IPS DF 4.7 (cell line): Measurements from ENCODE around the gene RARS1.
"Not testable (repeated sequence)": the region's sequence is repeated elsewhere in the genome, so short reads cannot be mapped to it uniquely, and the experiment has no call there.

Experiments
- DNase-seq: peaks from one replicate; pipeline ENCODE4 v3.0.0-alpha.2; 2013; ENCODE audit warnings: low spot score; ENCODE audit errors: extremely low read depth

Gene RARS1

DNA sequence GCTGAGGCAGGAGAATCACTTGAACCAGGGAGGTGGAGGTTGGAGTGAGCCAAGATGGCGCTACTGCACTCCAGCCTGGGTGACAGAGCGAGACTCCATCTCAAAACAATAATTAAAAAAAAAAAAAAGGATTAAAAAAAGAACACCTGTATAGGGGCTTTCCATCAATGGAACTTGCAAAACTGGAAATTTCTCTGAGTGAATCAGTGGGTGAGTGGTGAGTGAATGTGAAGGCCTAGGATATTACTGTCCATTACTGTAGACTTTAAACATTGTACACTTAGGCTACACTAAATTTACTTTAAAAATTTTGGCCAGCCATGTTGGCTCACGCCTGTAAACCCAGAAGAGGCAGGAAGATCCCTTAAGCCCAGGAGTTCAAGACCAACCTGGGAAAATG, 5.7 kb upstream of the RARS1 start:
- no peak for DNase-seq

DNA sequence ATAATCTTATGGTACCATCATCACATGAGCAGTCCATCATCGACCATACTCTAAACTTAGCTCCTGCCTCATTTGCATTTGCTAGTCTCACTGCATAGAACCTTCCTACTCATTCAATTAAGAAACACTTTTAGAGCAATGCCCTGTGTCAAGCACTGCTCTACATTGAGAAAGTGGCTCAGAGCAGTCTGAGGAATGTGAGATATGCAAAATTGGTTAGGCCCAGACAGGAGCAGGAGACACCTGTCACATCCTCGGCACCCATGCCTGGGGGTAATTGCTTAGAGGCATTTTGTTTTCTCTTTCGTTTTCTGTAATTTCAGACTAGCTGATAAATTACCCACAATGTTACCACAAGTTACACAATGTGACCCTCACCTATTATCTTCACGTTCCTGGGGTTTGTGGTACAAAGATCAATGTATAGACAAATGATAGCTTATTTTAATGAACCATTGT, 4.9 kb upstream of the RARS1 start:
- no peak for DNase-seq

DNA sequence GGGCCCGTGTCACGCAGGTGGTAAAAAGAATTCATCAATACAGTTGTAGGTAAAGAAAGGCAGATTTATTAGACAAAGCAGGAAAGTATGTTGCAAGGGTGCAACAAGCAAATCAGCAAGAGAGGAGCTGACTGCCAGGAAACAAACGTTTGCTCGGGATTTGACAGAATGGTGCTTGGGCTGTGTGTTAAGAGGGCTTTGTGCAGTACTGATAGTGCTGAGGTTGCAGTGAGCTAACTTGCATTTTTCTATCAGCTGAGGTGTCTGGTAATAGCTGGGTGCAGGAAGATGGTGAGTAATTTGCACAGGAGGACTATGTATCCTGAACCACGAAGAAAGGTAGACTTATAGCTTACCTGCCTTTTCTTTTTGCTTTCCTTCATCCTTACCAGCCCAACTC, 3.9 kb upstream of the RARS1 start:
- no peak for DNase-seq

DNA sequence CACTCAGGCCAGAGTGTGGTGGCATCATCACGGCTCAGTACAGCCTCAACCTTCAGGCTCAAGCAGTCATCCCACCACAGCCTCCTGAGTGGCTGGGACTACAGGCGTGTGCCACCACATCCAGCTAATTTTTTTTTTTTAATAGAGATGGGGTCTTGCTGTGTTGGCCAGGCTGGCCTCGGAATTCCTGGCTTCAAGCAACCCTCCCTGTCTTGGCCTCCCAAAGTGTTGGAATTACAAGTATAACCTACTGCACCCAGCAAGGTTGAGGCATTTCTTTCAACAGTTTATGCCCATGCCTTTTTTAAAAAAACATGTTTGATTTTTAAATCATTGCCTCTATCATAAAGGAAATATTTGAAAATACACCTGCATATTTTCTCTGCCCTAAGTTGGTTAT, 2.8 kb downstream of the RARS1 start:
- no peak for DNase-seq

DNA sequence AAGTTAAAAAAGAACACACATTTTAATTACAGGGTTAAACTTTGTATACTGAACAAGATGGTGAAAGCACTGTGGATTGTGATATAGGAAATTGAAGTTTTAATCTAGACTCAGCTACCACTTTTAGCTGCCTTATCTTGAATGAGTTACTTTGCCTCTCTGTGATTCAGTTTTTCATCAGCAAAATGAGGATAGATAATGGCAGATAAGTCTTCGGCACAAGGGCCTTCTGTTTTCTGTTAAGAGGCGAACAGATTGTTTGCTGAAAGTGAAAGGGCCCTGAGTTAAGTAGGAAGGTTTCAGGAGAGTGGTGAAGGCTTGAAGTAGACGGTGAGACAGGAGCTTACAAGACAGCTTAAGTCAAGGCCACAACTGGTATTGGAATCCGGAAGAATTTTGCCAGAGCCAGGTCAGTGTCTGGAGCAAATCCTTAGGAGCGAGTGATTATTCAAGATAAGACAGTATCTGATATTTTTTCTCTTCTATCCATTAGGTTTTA, 7.8 kb downstream of the RARS1 start:
- DNase-seq = no peak

DNA sequence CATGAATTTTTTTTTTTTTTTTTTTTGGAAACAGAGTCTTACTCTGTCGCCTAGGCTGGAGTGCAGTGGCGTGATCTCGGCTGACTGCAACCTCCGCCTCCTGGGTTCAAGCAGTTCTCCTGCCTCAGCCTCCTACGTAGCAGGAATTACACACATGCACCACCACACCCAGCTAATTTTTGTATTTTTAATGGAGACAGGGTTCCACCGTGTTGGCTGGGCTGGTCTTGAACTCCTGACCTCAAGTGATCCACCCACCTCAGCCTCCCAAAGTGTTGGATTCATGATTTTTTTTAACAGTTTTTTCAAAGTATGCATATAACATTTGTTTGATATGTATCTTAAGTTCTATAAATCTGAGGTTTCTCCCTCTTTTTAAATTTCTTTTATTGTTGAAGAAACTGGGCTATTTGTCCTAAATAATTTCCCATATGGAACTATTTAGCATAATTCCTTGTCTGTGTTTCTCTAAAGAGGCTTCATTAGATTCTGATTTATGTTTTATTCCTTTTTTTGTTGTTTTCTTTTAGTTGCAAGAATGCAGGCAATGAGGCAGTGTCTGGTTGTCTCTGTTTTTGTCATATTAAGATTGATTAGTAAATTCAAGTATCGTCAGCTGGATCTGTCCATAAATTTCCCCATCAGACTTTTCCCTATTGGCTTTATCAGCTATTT, 16.4 kb downstream of the RARS1 start:
- DNase-seq = no peak

DNA sequence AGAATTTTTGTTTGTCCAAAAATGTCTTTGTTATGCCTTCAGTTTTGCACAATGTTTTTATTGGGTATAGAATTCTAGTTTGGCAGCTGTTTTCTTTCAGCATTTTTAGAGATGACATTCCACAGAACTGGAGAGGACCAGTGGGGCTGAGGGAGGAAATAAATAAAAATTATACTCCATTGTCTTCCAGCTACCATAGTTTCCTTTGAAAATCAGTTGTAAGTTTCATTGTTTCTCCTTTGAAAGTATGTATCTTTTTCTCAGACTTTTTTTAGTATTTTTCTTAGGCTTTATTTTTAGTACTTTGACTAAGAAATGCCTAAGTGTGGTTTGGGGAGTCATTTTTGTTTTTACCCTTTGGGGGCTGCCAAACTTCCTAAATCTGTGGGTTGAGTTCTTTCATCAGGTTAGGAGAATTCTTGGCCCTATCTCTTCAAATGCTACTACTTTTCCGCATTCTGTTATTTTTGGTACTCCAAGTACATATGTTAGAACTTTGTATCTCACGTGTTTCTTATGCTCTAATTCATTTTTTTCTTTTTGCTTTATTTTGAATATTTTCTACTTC, 27.7 kb downstream of the RARS1 start:
- DNase-seq = no peak

DNA sequence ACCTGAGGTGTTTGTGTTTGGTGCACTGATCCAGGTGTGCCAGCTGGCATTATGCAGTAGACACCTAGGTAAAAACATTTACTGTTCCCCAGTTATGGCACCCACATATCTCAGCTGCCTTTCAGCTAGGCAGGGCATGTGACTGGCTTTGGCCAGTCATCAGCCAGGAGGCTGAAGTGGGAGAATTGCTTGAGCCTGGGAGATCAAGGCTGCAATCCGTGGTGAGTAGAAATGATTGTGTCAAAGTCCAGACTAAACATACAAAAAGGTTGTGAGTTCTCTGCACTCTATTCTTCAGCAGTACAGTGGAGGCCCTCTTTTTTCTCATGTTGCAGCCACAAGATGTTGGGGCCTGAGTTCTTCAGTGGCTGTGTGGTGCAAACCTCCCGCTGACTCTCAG, 39.6 kb downstream of the RARS1 start:
- DNase-seq = no peak

DNA sequence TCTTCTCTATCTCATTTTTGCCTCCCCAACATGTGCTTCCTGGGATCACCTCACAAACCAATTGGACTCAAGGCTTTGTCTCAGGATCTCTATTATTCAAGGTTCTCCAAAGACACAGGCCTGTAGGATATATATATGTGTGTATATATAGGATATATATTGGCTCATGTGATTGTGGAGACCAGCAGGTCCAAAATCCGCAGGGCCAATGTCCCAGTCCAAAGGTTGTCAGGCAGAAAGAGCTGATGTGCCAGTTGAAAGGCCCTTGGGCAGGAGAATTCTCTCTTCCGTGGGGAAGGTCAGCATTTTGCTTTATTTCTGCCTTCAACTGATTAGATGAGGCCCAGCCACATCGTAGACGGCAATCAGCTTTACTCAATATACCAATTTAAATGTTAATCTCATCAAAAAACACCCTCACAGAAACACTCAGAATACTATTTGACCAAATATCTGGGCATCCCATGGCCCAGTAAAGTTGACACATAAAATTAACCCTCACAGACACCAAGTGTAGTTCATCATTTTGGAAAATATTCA, 41.6 kb downstream of the RARS1 start:
- DNase-seq = no peak

DNA sequence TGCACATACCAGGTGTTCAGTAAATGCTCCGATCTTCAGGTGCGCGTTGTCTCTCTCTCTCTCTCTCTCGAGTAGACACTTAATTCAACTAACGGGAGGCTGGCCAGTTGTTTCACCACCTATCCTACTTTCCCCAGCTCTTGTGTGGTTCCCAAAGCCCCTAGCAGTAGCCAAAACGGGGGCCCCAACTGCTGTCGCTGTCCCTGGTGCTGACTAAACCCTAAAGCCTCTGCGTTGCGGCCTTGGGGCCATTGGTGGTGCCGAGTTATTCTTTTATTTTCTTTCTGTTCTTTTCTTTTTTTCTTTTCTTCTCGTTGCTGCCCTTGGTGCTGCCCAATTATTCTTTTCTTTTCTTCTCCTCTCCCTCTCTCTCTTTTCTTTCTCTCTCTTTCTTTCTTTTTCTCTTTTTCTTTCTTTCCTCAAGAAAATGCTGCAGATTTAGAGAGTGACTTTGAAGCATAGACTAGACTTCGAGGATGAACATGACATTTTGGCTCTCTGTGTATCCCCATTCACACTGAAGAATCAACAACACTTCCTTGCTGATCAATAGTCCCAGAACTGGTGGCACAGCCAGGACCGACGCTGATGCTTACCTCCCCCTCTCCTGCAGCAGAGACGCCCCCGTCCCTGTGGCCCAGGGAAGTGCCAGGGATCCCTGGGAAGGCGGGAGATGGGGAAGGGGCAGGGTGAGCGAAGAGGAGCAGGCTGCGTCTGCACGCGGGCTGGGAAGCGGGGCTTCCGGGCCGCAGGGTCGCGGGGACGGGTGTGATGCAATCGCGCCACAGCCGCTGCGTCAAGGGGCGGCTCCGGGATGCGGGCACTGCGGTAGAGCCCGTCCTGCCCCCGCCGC, 42.5 kb downstream of the RARS1 start, which contains the start of gene FBLL1:
Gene FBLL1, plus strand, starts transcription at position 785 of the 853 bp plus-strand sequence. CDS start 200 bp downstream, outside the sequence.
- DNase-seq = no peak

DNA sequence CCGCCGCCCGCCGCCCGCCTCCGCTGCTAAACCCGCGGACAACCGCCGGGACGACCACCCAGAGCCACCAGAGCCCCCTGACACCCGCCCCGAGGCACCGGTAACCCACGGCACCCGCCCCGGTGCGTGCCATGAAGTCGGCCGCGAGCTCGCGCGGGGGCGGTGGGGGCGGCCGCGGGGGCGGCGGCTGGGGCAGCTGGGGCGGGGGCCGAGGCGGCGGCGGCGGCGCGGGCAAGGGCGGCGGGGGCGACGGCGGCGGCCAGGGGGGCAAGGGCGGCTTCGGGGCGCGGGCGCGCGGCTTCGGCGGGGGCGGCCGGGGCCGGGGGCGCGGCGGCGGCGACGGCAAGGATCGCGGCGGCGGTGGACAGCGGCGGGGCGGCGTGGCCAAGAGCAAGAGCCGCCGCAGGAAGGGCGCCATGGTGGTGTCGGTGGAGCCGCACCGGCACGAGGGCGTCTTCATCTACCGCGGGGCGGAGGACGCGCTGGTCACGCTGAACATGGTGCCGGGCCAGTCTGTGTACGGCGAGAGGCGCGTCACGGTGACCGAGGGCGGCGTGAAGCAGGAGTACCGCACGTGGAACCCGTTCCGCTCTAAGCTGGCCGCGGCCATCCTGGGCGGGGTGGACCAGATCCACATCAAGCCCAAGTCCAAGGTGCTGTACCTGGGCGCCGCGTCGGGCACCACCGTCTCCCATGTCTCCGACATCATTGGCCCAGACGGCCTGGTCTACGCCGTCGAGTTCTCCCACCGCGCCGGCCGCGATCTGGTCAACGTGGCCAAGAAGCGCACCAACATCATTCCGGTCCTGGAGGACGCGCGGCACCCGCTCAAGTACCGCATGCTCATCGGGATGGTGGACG, 43.3 kb downstream of the RARS1 start:
- no peak for DNase-seq

DNA sequence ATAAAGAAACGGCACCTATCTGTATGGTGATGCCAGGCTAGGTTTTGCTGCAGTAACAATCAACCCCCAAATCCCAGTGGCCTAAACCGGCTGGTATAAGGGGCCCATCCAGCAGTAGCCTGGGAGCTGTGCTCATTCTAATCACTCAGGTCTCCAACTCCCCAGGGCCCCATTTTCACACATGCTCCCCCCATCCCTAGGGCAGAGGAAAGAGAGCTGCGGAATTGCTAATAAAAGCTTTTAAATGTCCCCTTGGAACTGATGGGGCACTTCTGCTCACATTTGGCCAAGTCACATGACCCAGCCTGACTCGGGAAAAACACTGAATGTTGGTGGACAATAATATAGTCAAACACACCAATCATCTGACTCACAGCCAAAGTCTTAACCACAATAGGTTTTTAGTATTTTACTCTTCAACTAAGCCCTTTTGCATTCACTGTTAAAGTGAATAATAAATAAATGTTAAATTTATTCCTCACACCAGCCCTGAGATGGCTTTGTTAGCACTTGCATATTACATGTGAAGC, 44.4 kb downstream of the RARS1 start:
- DNase-seq = no peak

DNA sequence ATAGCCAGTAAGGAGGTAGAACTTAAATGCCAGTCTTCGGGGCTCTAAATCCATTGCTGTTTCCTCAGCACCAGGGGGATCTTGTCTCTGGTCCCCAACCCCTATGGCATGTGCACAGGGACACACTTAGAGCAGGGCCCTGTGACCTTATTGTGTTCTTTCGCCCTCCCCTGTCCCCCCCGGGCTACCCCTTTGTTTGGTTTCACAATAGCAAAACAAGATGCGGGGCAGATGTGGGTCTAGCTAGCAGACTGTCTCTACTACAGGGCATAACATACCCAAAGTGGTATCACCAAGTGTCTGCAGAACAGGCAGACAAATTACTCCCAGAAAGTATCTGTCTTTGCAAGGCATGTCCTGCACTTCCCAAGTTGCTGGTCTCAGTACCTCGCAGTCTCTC, 44.9 kb downstream of the RARS1 start:
- DNase-seq = no peak

DNA sequence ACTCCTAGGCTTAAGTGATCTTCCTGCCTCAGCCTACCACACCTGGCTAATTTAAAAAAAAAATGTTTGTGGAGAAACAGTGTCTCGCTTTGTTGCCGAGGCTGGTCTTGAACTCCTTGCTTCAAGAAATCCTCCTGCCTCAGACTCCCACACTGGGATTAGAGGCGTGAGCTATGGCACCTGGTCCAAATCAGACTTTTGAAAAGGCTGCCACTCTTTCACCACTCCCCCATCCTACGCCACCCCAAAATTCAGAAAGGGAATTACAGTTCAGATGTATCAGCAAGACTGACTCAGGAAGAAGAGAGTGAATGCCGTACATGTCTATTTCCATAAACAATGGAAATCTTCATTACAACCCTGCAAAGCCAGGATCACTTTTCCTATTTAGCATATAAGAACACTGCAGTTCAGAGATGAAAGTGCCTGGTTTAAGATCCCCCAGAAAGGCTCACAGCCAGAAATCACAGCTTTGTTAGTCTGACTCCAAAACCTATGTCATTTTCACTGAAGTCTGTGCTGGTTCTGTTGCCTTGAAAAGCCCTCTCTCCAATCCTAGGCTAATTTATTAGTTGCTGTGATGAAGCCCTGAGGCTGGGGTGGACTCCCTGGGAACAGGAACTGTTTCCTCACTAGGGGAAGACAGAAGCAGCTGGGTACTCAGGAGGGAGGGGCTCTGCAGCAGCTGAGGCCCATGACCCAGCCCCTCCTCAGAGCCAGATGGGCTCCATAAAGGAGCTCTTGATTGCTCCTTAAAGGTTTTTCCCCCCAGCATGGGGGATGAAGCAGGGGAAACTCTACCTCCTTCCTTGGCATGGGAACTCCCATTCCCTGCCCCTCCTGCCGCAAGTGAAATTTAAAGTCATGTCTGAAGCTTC, 46.0 kb downstream of the RARS1 start:
- no peak for DNase-seq

DNA sequence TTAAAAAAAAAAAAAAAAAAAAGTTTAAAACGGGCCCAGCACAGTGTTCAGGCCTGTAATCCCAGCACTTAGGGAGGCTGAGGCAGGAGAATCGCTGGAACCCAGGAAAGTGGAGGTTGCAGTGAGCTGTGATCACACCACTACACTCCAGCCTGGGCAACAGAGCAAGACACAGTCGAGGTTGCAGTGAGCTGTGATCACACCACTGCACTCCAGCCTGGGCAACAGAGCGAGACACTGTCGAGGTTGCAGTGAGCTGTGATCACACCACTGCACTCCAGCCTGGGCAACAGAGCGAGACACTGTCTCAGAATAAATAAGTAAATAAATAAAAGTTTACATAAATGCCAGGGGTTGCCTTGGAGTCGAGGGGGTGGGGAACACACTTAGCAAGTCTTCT, 48.1 kb downstream of the RARS1 start:
- DNase-seq = not testable (repeated sequence)

DNA sequence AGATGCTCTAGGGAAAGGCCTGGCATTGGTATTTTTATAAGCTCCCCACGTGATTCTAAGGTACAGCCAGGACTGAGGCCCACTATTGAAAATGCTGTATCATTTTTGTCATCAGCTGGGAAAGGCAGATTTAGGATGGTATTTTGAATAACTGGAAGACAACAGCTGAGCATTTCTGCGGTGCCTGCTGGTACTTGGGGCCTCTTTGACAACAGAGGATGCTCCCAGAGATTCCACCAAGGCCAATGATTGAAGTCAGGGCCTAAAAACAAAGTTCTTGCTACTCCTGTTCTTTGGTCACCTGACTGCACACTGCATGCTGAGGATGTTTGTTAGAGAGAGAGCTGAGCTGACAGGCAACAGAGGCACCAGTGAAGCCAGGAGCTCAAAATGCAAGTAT, 50.9 kb downstream of the RARS1 start:
- no peak for DNase-seq

DNA sequence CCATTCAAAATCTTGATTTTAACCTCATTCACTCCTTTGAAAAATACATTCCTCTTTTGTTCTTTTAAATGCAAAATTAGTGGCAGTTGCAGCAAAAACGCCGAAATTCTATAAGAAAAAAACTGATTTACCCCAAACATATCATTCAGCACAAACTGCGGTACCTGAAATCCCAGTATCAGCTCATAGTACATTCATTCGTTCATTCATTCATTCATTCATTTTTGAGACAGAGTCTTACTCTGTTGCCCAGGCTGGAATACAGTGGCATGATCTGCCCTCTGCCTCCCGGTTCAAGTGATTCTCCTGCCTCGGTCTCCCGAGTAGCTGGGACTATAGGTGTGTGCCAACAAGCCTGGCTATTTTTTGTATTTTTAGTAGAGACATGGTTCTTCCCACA, 63.3 kb downstream of the RARS1 start:
- no peak for DNase-seq

DNA sequence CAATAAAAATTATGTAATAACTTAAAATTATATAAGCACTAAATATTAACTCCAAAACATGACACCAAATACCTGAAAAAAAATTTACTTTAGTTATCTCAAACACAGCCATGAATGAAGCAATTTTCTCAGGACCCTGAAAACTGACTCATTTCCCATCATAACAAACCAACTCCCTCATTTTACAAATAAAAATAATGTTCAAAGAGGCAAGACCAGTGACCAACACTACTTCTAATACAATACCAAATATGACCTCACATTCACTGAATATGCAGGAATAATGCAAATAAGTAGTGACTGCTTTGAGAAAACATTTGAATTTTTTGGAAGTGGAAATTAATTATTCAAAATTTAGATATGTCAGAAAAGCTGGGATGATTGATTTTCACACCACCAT, 64.4 kb downstream of the RARS1 start:
- no peak for DNase-seq

DNA sequence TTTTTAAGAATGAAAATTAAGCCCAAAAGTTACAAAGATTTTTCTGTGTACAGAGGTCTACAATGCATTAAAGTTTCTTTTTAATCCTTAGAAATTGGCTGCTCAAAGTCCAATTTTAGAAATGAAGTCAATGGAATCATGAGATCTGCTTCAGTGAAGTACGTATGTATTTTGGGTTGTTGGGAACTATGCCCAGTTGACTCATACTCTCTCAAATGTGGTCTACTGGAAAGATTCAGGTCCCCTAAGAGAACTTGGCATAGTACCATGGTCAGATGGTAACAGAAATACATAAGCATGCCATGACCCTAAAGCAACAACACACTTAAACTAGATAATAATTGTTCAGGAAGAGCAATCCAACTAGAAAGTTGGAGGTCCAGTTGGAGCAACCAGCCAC, 65.9 kb downstream of the RARS1 start:
- no peak for DNase-seq
